HEK293T (cell line): ENCODE results near the gene HNRNPCL1.

Experiments
- CTCF ChIA-PET: fragments of 350-600 bp; formaldehyde crosslinking; extraction: SDS; loops from one replicate; lab custom pipeline; 2021; ENCODE audit warnings: antibody characterized with exemption, inconsistent platforms; lab: Yijun Ruan, JAX
- POLR2A ChIA-PET: fragments of 350-600 bp; formaldehyde crosslinking; extraction: SDS; loops from one replicate; lab custom pipeline; 2020; ENCODE audit warnings: antibody characterized with exemption, inconsistent platforms; lab: Yijun Ruan, JAX
- DNase-seq: peaks from one replicate; pipeline ENCODE4 v3.0.0; 2012; ENCODE audit warnings: mixed read lengths; ENCODE audit errors: extremely low spot score
- ARNT ChIP-seq: fragments of 450-650 bp; IDR thresholded peaks from 2 replicates; pipeline ENCODE4 v1.6.1; 2017; ENCODE audit warnings: mild to moderate bottlenecking
- BHLHE40 ChIP-seq: fragments of 450-650 bp; IDR thresholded peaks from 2 replicates; pipeline ENCODE4 v1.6.1; 2016; ENCODE audit warnings: mild to moderate bottlenecking, moderate library complexity, borderline replicate concordance
- CTBP1 ChIP-seq: fragments of 450-650 bp; IDR thresholded peaks from 2 replicates; pipeline ENCODE4 v1.6.1; 2016; ENCODE audit warnings: borderline replicate concordance
- ELF4 ChIP-seq: fragments of 450-650 bp; IDR thresholded peaks from 2 replicates; pipeline ENCODE4 v1.6.1; 2017; ENCODE audit warnings: antibody characterized with exemption
- FOXA1 ChIP-seq: fragments of 450-650 bp; IDR thresholded peaks from 2 replicates; pipeline ENCODE4 v1.6.1; 2016; ENCODE audit warnings: mild to moderate bottlenecking
- FOXK2 ChIP-seq: fragments of 450-650 bp; IDR thresholded peaks from 2 replicates; pipeline ENCODE4 v1.6.1; 2016; ENCODE audit warnings: mild to moderate bottlenecking
- FOXM1 ChIP-seq: fragments of 450-650 bp; IDR thresholded peaks from 2 replicates; pipeline ENCODE4 v1.6.1; 2017; ENCODE audit warnings: mild to moderate bottlenecking, borderline replicate concordance
- HDGF ChIP-seq: fragments of 450-650 bp; IDR thresholded peaks from 2 replicates; pipeline ENCODE4 v1.6.1; 2017; ENCODE audit warnings: antibody characterized with exemption, borderline replicate concordance
- L3MBTL2 ChIP-seq: fragments of 450-650 bp; conservative IDR thresholded peaks from 2 replicates; pipeline ENCODE4 v1.6.1; 2016; ENCODE audit warnings: mild to moderate bottlenecking
- LEF1 ChIP-seq: fragments of 450-650 bp; IDR thresholded peaks from 2 replicates; pipeline ENCODE4 v1.6.1; 2017; ENCODE audit warnings: mild to moderate bottlenecking, borderline replicate concordance
- NFRKB ChIP-seq: fragments of 450-650 bp; IDR thresholded peaks from 2 replicates; pipeline ENCODE4 v1.6.1; 2016; ENCODE audit warnings: mild to moderate bottlenecking, moderate library complexity
- SP1 ChIP-seq: fragments of 450-650 bp; IDR thresholded peaks from 2 replicates; pipeline ENCODE4 v1.6.1; 2017
- SUZ12 ChIP-seq: fragments of 450-650 bp; IDR thresholded peaks from 2 replicates; pipeline ENCODE4 v1.6.1; 2016; ENCODE audit warnings: mild to moderate bottlenecking
- TARDBP ChIP-seq: fragments of 450-650 bp; IDR thresholded peaks from 2 replicates; pipeline ENCODE4 v1.6.1; 2016
- ZNF384 ChIP-seq: fragments of 450-650 bp; IDR thresholded peaks from 2 replicates; pipeline ENCODE4 v1.6.1; 2016
- TF ChIP-seq, protein P1 (sequence below): fragments of 450-650 bp; IDR thresholded peaks from 2 replicates; pipeline ENCODE4 v1.6.1; 2016

Gene HNRNPCL1

DNA sequence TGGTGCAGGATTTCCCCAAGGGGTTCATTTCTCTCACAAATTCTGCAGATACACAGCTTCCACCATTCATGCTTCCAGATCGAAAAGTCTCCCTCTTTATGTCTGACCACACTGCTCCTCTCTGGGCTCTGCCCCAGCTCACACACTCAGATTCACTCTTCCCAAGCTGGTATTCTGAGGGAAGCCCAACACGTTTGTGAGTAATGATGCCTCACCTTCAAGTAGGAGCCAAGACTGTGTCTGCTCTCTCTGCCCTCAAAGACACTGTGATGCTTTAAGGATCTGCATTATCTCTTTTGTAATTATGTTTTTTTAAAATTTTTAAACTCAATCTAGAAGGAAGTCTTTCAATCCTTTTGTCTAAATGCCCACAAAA, 37.1 kb downstream of the HNRNPCL1 start:
- ChIA-PET CTCF (no interaction called here), POLR2A (no interaction called here)
- no peak for DNase-seq
- TF ChIP-seq NFRKB, result no peak
- no peak for TF ChIP-seq TARDBP
- TF ChIP-seq FOXA1, result no peak
- no peak for TF ChIP-seq HDGF

DNA sequence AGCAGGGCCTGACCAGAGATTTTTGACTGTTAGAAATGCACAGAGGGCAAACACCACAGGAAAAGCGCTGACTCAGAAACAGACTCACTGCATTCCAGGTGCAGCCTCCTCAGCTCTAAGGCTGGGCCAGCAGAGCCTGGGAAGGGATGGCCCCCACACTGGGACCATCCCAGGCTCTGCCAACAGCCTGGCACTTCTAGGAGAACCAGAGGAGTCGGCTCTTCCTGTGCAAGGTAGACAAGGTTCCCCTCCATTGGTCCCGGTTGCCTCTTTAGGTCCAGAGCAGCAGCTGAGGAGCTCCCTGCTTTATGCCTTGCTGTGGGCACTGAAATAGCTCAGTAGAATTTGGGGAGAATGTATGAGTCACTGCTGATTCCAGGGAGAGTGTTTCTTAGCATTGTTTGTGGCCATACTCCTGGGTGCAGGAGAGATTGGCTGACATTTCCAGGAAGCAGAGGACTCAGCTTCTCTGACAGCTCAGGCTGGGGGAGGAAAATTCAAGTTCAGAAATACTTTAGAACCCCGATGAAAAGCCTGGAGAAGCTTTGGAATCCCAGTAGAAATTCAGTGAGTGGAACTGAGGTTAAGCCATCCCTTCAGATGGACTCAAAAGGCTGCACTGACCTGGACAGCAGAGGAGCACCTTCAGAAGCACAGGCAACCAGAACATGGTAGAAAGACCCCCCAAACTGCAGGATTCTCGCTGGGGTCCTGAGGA, 37.7 kb downstream of the HNRNPCL1 start:
- DNase-seq, result no peak
- CTCF ChIA-PET, result no interaction called here
- TF ChIP-seq CTBP1, result no peak
- TF ChIP-seq FOXA1, result no peak
- TF ChIP-seq SP1, result no peak
- no peak for TF ChIP-seq ARNT
- TF ChIP-seq FOXM1, result no peak
- no peak for TF ChIP-seq TARDBP
- no peak for TF ChIP-seq LEF1
- TF ChIP-seq SUZ12, result no peak
- TF ChIP-seq ZNF384, result no peak
- no peak for TF ChIP-seq HDGF
- POLR2A ChIA-PET, result no interaction called here

DNA sequence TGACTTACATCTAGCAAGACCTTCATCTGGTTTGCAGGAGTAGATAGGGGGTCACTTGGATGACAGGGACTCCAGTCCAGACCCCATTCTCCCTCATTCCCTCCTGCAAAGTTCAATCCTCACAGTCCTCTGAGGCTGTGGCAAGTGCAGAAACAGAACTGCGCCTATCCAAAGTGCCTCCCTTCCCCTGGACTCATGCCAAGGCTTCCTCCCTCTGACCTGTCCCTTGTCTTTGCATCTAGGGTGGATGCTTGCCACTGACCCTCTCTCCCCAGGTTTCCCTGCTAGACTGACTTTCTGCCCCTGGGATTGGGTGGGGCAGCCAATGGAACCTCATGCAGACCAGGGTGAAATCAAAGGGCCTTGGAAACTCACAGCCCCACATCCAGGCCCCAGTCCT, 38.6 kb downstream of the HNRNPCL1 start:
- no peak for DNase-seq
- ChIA-PET POLR2A (no interaction called here), CTCF (no interaction called here)
- TF ChIP-seq FOXA1 (no peak), SUZ12 (no peak), NFRKB (no peak), ARNT (no peak), L3MBTL2 (no peak), BHLHE40 (no peak), FOXK2 (no peak), SP1 (no peak), LEF1 (no peak), ZNF384 (no peak), FOXM1 (no peak), CTBP1 (no peak)
- TF ChIP-seq, protein P1, sequence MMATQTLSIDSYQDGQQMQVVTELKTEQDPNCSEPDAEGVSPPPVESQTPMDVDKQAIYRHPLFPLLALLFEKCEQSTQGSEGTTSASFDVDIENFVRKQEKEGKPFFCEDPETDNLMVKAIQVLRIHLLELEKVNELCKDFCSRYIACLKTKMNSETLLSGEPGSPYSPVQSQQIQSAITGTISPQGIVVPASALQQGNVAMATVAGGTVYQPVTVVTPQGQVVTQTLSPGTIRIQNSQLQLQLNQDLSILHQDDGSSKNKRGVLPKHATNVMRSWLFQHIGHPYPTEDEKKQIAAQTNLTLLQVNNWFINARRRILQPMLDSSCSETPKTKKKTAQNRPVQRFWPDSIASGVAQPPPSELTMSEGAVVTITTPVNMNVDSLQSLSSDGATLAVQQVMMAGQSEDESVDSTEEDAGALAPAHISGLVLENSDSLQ, result no peak

DNA sequence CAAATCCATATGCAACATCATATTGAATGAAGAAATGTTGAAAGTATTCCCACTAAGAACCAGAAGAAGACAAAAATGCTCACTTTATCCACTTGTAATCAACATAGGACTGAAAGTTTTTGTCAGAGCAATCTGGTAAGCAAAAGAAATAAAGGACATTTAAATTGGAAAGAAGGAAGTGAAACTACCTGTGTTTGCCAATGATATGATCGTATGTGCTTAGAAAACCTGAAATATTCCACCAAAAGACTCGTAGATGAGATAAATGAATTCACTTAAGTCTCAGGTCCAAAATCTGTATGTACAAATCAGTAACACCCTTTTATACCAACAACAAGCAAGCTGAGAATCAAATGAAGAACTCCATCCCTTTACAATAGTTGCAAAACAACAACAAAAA, 48.8 kb downstream of the HNRNPCL1 start:
- ChIA-PET POLR2A (no interaction called here), CTCF (no interaction called here)
- no peak for DNase-seq
- TF ChIP-seq NFRKB (no peak), CTBP1 (no peak), SP1 (no peak), BHLHE40 (no peak), SUZ12 (no peak), ELF4 (no peak), FOXA1 (no peak), ZNF384 (no peak), ARNT (no peak), FOXM1 (no peak), FOXK2 (no peak), TARDBP (no peak), LEF1 (no peak), L3MBTL2 (no peak), HDGF (no peak)
- TF ChIP-seq, protein P1, result no peak

DNA sequence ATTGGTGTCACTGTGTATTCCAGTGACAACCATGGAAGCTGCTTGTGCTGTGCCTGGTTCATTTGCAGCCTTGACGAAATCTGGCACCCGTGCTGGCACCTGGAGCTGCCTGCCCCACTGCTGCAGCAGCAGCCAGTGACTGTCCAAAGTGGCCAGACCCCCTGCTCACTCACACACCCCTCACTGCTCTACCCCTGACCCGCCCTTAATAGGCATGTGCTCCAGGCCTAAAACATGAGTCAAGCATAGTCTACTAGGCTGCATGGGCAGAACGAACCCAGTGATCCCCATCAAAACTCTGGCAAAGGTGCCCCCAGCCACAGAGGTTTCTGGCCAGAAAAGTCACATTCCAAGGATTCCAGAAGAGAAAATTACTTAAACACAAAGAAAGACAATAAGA, 49.6 kb downstream of the HNRNPCL1 start:
- ChIA-PET CTCF (no interaction called here), POLR2A (no interaction called here)
- DNase-seq, result no peak
- TF ChIP-seq FOXM1 (no peak), SUZ12 (no peak), NFRKB (no peak), FOXK2 (no peak), HDGF (no peak), FOXA1 (no peak), LEF1 (no peak), SP1 (no peak), ZNF384 (no peak), L3MBTL2 (no peak), CTBP1 (no peak), ELF4 (no peak), TARDBP (no peak), ARNT (no peak), BHLHE40 (no peak)
- TF ChIP-seq, protein P1, result no peak
